IMR-90 (cell line): Measurements from ENCODE around the gene USP40.

ENCODE experiments used
- CHD1 ChIP-seq: IDR thresholded peaks from 2 replicates; pipeline ENCODE4 v1.6.1; 2012; ENCODE audit warnings: low read depth, low read length, improper control_type of control experiment
- MAFK ChIP-seq: IDR thresholded peaks from 2 replicates; pipeline ENCODE4 v1.6.1; 2012; ENCODE audit warnings: low read depth, low read length, improper control_type of control experiment
- POLR2A ChIP-seq: IDR thresholded peaks from 2 replicates; pipeline ENCODE4 v1.6.1; 2012; ENCODE audit warnings: mild to moderate bottlenecking, low read depth, low read length
- RCOR1 ChIP-seq: IDR thresholded peaks from 2 replicates; pipeline ENCODE4 v1.6.1; 2012; ENCODE audit warnings: mild to moderate bottlenecking, low read length, improper control_type of control experiment; ENCODE audit not compliant: insufficient replicate concordance
- RFX5 ChIP-seq: IDR thresholded peaks from 2 replicates; pipeline ENCODE4 v1.8.0; 2012; ENCODE audit warnings: low read depth, mild to moderate bottlenecking, low read length, moderate library complexity
- TF ChIP-seq, protein P1 (sequence below): conservative IDR thresholded peaks from 2 replicates; pipeline ENCODE4 v1.5.1; 2012; ENCODE audit warnings: mild to moderate bottlenecking, low read depth, low read length, improper control_type of control experiment
- TF ChIP-seq, protein P2 (sequence below): fragments of 150-350 bp; IDR thresholded peaks from 2 replicates; pipeline ENCODE4 v1.6.1; 2016; ENCODE audit warnings: low read depth, mild to moderate bottlenecking, low read length, moderate library complexity, borderline replicate concordance

DNA sequence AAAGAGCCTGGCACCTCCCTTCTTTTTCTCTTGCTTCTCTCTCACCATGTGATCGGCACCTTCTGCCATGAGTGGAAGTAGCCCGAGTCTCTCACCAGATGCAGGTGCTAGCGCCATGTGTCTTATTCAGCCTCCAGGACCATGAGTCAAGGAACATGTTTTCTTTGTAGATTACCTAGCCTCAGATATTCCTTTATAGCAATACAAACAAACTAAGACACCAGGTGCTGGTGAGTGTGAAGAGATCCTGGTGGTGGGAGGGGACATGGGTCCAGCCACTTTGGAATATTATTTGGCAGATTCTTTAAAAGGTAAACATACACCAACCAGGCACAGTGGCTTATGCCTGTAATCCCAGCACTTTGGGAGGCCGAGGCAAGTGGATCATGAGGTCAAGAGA is 5.9 kb upstream of the USP40 start:
- TF ChIP-seq, protein P1, sequence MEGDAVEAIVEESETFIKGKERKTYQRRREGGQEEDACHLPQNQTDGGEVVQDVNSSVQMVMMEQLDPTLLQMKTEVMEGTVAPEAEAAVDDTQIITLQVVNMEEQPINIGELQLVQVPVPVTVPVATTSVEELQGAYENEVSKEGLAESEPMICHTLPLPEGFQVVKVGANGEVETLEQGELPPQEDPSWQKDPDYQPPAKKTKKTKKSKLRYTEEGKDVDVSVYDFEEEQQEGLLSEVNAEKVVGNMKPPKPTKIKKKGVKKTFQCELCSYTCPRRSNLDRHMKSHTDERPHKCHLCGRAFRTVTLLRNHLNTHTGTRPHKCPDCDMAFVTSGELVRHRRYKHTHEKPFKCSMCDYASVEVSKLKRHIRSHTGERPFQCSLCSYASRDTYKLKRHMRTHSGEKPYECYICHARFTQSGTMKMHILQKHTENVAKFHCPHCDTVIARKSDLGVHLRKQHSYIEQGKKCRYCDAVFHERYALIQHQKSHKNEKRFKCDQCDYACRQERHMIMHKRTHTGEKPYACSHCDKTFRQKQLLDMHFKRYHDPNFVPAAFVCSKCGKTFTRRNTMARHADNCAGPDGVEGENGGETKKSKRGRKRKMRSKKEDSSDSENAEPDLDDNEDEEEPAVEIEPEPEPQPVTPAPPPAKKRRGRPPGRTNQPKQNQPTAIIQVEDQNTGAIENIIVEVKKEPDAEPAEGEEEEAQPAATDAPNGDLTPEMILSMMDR, result no peak
- TF ChIP-seq, protein P2, sequence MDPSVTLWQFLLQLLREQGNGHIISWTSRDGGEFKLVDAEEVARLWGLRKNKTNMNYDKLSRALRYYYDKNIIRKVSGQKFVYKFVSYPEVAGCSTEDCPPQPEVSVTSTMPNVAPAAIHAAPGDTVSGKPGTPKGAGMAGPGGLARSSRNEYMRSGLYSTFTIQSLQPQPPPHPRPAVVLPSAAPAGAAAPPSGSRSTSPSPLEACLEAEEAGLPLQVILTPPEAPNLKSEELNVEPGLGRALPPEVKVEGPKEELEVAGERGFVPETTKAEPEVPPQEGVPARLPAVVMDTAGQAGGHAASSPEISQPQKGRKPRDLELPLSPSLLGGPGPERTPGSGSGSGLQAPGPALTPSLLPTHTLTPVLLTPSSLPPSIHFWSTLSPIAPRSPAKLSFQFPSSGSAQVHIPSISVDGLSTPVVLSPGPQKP, result no peak
- TF ChIP-seq CHD1 (no peak), POLR2A (no peak), MAFK (no peak), RFX5 (no peak), RCOR1 (no peak)
